Upper lobe of right lung (tissue), 1 donor: ENCODE measurements around the gene GARRE1. TPM values are rescaled to one million over a fixed set of nuclear protein-coding genes. Genes with fewer than 3 reads are reported as not detected.
A peak's percentile ranks its signal among the peaks of the same experiment; 100 is the strongest.

Source experiments
- ATAC-seq: fragments of 200-7000 bp; cut with Tn5 transposase; one replicate; pipeline ENCODE4 v1.9.1; 2020; ENCODE audit warnings: mild to moderate bottlenecking, moderate library complexity
- DNase-seq: peaks from one replicate; pipeline ENCODE4 v3.0.0-alpha.2; 2020
- H3K27ac ChIP-seq: fragments of 200-600 bp; one replicate; pipeline ENCODE4 v1.8.0; 2022
- H3K27me3 ChIP-seq: fragments of 200-600 bp; one replicate; pipeline ENCODE4 v1.8.0; 2022; ENCODE audit warnings: mild to moderate bottlenecking
- H3K36me3 ChIP-seq: fragments of 200-600 bp; one replicate; pipeline ENCODE4 v1.8.0; 2022
- H3K4me1 ChIP-seq: fragments of 200-600 bp; one replicate; pipeline ENCODE4 v1.8.0; 2022
- H3K4me3 ChIP-seq: fragments of 200-600 bp; one replicate; pipeline ENCODE4 v1.8.0; 2022; ENCODE audit warnings: mild to moderate bottlenecking
- H3K9me3 ChIP-seq: fragments of 200-600 bp; one replicate; pipeline ENCODE4 v1.8.0; 2022
- intact Hi-C: fragments of 100-400 bp; cut with DNase I; formaldehyde crosslinking; loops from one replicate; pipeline ENCODE4 v1.11.0; 2022
- total RNA-seq: library from RNA; stranded (reverse); fragmentation: NEBNext Ultra II Directional; extraction: Animal tissue kit (Norgen Biotek cat#: 25700); gene quantifications from one replicate; pipeline ENCODE4 v1.2.1, GENCODE V29; 2021
- TF ChIP-seq, protein P1 (sequence below): fragments of 200-600 bp; IDR thresholded peaks from one replicate; pipeline ENCODE4 v1.8.0; 2022; ENCODE audit warnings: antibody characterized with exemption
- donor health status: DM: no; HTN: yes; CAD: no; lungs with severe emphysema.

GARRE1 gene
- total RNA-seq, 1 donor from 2014 or later, result 41.3 TPM

DNA sequence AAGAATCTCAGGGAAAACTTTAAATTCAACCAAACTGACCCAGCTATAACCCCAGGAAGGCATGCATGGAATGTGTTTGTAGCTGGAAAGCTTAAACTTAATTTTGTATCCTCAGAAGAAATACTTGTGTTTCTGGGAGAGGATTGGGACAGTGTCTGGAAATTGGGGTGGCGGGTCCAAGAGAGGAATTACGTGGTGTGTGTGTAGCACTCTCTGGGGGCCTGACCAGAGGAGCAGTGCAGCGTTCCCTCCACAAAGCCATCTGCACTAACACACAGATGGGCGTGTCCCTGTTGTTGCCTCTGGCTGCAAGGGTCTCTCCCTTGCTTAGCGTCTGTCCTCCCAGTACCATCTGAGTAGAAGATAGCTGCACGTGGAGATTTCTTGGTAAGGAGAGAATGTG, 6.4 kb downstream of the GARRE1 start:
- DNase-seq (no peak), ATAC-seq (peak; percentile 12)
- Histone ChIP-seq H3K36me3 (no peaks in the 10 kb centered on the region), H3K27ac (peak overlapping the region; percentile 11), H3K4me3 (no peak overlapping the region), H3K4me1 (peaks cover 34% of the 10 kb centered on the region), H3K27me3 (no peaks in the 10 kb centered on the region), H3K9me3 (no peaks in the 10 kb centered on the region)
- TF ChIP-seq, protein P1, sequence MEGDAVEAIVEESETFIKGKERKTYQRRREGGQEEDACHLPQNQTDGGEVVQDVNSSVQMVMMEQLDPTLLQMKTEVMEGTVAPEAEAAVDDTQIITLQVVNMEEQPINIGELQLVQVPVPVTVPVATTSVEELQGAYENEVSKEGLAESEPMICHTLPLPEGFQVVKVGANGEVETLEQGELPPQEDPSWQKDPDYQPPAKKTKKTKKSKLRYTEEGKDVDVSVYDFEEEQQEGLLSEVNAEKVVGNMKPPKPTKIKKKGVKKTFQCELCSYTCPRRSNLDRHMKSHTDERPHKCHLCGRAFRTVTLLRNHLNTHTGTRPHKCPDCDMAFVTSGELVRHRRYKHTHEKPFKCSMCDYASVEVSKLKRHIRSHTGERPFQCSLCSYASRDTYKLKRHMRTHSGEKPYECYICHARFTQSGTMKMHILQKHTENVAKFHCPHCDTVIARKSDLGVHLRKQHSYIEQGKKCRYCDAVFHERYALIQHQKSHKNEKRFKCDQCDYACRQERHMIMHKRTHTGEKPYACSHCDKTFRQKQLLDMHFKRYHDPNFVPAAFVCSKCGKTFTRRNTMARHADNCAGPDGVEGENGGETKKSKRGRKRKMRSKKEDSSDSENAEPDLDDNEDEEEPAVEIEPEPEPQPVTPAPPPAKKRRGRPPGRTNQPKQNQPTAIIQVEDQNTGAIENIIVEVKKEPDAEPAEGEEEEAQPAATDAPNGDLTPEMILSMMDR, result no peak
- intact Hi-C loops, result no loop called here

DNA sequence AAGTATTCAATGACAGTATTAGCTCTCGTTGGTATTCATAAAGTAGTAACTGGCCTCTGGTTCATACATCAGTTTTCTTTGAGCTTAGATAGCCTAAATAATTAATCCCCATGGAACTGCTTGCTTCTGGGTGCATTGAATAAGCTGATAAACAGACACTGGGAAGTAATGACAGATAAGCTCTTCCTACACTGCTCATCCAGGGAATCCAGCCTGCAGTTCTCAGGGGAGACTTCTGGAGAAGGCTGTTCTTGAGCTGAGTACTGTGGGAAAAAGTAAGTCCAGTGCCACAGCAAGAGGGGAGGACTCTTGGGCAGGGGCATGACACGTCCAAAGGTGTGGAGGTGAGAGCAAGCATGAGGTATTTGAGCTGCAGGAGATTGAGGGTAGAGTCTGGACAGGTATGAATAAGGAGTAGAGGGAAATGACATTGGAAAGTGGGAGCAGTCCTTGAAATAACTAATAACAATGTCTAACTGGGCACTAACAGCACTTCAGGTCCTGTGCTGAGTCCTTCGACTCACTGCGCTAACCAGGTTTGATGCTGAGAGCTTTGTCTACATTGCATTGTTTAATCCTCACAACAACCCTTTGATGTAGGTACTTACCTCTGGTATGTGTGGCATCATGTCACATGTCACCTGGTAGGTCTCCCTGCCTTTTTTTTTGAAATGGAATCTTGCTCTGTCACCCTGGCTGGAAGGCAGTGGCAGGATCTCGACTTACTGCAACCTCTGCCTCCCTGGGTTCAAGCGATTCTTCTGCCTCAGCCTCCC, 7.2 kb downstream of the GARRE1 start:
- intact Hi-C loops, result no loop called here
- H3K9me3 ChIP-seq, result no peaks in the 10 kb centered on the region
- H3K36me3 ChIP-seq, result no peaks in the 10 kb centered on the region
- DNase-seq (no peak), ATAC-seq (peak; percentile 91)
- TF ChIP-seq, protein P1, result no peak
- peaks cover 30% of the 10 kb centered on the region for H3K4me1 ChIP-seq
- no peaks in the 10 kb centered on the region for H3K27me3 ChIP-seq
- H3K4me3 ChIP-seq, result no peak overlapping the region
- peak overlapping the region; percentile 36 for H3K27ac ChIP-seq

DNA sequence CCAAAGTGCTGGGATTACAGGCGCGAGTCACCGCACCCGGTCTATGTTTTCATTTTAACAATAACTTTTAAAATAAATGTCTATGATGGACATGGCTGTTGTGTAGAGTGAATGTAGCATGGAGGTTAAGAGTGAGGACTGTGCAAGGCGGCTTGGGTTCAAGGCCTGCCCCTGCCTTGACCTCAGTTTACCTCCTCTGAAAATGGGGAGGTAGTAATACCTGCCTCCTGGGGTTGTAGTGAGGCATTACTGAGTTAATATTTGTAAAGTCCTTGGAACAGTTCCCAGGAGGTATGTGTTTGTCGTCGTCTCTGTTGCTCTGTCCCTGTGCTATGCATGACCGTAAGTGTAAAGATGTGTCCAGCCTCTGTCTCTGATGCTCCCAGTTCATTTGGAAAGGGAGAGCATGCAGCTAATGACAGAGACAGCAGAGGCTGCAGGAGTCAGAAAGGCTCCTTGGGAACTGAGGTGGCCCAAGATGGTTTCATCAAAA, 9.4 kb downstream of the GARRE1 start:
- TF ChIP-seq, protein P1, result no peak
- ATAC-seq, result no peak
- H3K27me3 ChIP-seq, result no peaks in the 10 kb centered on the region

DNA sequence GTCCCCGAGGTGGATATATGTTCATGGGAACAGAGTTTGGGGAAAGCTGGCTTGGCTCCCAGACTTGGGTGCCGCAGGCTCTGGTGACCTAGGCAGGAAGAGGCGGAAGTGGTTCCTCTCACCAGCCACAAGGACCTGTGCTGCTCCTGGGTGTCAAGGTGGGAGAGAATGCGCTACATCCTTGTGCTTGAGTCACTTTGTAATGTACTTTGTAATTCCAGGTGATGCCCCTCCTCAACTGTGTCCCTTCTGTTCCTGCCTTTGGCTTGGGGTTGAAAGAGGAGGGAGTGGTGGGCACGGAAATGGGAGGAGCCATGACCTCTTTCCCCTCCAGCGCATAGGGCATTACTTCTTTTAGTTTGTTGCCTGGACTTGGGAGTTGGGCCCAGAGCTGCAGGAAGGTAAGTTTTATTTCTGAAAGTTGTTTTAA, 10.9 kb downstream of the GARRE1 start:
- DNase-seq, result no peak
- H3K9me3 ChIP-seq, result no peaks in the 10 kb centered on the region
- no peaks in the 10 kb centered on the region for H3K36me3 ChIP-seq
- intact Hi-C loops, result no loop called here
- peak overlapping the region; percentile 31 for H3K4me3 ChIP-seq
- peak overlapping the region; percentile 18 for H3K27ac ChIP-seq
- H3K27me3 ChIP-seq, result no peaks in the 10 kb centered on the region
- no peak for ATAC-seq
- H3K4me1 ChIP-seq, result peaks cover 32% of the 10 kb centered on the region
- TF ChIP-seq, protein P1, result no peak

More for the DNA sequence above, 9.4 kb downstream of the GARRE1 start:
- H3K4me1 ChIP-seq, result peaks cover 28% of the 10 kb centered on the region
- no peaks in the 10 kb centered on the region for H3K36me3 ChIP-seq
- no peak for DNase-seq
- H3K9me3 ChIP-seq, result no peaks in the 10 kb centered on the region
- no peak overlapping the region for H3K4me3 ChIP-seq
- intact Hi-C loops, result no loop called here
- peak overlapping the region; percentile 36 for H3K27ac ChIP-seq

DNA sequence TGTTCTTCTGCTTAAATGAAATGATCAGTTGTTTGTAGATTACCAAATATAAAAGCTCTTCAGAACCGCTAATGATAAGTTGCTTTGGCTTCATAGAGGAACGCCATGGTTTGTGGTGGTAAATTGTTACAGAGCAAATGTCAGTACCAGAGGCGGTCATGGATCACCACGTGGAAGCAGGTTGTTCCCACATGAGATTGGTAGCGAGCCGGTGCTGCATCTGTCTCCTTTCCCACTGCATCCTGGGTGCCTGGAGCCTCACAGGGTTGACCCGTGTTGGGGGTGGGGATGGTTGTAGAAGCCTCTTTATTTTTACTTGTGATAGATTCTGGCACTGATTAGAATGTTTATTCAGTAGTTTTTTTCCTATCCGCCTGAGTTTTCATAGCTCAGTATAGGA, 14.7 kb downstream of the GARRE1 start:
- no peaks in the 10 kb centered on the region for H3K36me3 ChIP-seq
- peak overlapping the region; percentile 71 for H3K27ac ChIP-seq
- ATAC-seq, result no peak
- H3K4me1 ChIP-seq, result peaks cover 49% of the 10 kb centered on the region
- H3K9me3 ChIP-seq, result no peaks in the 10 kb centered on the region
- no peak for DNase-seq
- peak overlapping the region; percentile 3 for H3K4me3 ChIP-seq
- no peaks in the 10 kb centered on the region for H3K27me3 ChIP-seq
- intact Hi-C loops, result no loop called here
- TF ChIP-seq, protein P1, result no peak
